Measurements from ENCODE around the gene AGAP6.
"Not testable (repeated sequence)": the region's sequence is repeated elsewhere in the genome, so short reads cannot be mapped to it uniquely, and the experiment has no call there.

DNA sequence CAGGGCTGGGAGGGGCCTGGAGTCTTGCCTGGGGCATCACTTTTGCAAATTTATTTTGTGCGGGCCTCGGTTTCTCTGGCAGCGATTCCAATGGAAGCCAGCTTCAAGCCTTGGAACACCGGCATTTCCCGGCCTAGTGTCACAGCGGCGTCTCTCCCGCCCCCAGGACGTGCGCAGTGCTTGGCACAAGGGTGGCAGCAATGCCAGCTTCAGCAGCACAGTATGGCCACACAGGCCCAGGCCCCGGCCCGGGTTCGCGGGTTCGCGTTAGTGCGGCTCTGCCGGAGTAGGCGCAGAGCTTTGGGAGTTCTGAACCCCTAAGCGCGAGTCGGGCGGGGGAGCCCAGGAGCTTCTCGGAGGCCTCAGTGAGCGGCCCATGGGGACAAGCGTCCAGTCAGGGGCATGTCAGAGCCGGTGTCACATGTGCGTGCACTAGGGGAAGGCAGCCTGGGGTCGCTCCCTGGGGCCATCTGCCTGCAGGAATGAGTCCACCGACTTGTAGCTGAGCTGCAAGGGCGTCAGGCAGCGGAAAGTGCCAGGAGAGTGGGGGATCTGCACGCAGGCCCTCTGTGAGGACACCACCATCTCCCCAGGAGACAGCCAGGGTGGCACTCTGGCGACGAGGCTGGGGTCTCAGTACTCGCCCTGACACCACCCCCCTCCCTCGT, 36.6 kb downstream of the AGAP6 start:
- TF ChIP-seq, protein P1, sequence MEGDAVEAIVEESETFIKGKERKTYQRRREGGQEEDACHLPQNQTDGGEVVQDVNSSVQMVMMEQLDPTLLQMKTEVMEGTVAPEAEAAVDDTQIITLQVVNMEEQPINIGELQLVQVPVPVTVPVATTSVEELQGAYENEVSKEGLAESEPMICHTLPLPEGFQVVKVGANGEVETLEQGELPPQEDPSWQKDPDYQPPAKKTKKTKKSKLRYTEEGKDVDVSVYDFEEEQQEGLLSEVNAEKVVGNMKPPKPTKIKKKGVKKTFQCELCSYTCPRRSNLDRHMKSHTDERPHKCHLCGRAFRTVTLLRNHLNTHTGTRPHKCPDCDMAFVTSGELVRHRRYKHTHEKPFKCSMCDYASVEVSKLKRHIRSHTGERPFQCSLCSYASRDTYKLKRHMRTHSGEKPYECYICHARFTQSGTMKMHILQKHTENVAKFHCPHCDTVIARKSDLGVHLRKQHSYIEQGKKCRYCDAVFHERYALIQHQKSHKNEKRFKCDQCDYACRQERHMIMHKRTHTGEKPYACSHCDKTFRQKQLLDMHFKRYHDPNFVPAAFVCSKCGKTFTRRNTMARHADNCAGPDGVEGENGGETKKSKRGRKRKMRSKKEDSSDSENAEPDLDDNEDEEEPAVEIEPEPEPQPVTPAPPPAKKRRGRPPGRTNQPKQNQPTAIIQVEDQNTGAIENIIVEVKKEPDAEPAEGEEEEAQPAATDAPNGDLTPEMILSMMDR (IDR thresholded peaks at IDR 0.05; ENCODE audit: low read depth, low read length) = not testable (repeated sequence)
- TF ChIP-seq EZH2phosphoT487 (IDR thresholded peaks at IDR 0.05; ENCODE audit: low read depth) = not testable (repeated sequence)
